ENCODE results near the gene MAP7.

DNA sequence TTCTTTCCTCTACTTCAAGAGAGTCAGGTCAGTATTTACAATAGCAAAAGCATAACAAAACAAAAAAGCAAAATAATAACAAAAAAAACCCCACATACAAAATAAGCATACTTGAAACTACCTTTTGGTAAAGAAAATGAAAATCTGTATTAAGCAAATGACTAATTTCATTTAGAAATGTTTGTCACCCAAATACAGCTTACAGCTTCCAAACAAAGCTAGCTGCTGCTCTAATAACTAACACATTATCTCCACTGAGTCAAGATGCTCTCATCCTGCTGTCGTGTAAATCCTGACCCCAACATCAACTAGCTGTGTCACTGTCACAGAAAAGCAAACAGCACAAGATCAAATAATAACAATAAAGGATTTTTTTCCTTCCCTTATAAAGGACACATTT, 21.7 kb downstream of the MAP7 start:
- TF ChIP-seq, protein P1, sequence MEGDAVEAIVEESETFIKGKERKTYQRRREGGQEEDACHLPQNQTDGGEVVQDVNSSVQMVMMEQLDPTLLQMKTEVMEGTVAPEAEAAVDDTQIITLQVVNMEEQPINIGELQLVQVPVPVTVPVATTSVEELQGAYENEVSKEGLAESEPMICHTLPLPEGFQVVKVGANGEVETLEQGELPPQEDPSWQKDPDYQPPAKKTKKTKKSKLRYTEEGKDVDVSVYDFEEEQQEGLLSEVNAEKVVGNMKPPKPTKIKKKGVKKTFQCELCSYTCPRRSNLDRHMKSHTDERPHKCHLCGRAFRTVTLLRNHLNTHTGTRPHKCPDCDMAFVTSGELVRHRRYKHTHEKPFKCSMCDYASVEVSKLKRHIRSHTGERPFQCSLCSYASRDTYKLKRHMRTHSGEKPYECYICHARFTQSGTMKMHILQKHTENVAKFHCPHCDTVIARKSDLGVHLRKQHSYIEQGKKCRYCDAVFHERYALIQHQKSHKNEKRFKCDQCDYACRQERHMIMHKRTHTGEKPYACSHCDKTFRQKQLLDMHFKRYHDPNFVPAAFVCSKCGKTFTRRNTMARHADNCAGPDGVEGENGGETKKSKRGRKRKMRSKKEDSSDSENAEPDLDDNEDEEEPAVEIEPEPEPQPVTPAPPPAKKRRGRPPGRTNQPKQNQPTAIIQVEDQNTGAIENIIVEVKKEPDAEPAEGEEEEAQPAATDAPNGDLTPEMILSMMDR (conservative IDR thresholded peaks at IDR 0.05; ENCODE audit: low read length): no peak
- TF ChIP-seq EZH2phosphoT487 (IDR thresholded peaks at IDR 0.05; ENCODE audit: borderline replicate concordance, low read depth, low read length): no peak
